ENCODE measurements around the gene GALR1. TPM values are rescaled to one million over a fixed set of nuclear protein-coding genes. Genes with fewer than 3 reads are reported as not detected.
"Not testable (repeated sequence)": the region's sequence is repeated elsewhere in the genome, so short reads cannot be mapped to it uniquely, and the experiment has no call there.

The GALR1 gene
- total and polyA plus RNA-seq, 5 experiments from 2014 or later, result not detected

DNA sequence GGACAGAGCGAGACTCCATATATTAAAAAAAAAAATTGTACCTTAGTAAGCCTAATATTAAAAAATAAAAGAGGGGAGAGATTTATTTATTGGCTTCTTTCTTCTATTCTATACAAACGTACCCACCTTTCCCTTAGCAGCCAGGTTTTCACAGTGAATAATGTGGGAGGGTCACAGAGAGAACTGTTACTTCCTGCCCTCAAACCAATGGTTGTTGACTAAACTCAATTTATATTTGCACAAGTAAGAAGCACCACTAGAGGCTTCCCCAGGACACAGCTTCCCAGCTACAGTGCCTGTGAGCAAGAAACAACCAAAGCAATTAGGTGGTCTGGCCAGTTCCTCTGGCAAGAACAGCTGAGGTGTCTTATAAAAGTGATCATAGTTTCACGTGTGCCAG is 28.9 kb upstream of the GALR1 start:
- ATAC-seq, result no peak
- DNase-seq, result no peak
- Mint-ChIP-seq H3K4me1 (peaks cover 0 to 16% (median 4%) of the 10 kb centered on the region in 4 donors), H3K27me3 (peaks cover 0 to 8% (median 0%) of the 10 kb centered on the region in 5 donors), H3K27ac (peak overlapping the region in 1 of 10 donors; percentile 52), H3K36me3 (no peaks in the 10 kb centered on the region), H3K4me3 (peak overlapping the region in 1 of 10 donors; percentile 22), H3K9me3 (no peaks in the 10 kb centered on the region)
- POLR2A ChIA-PET, result no interaction called here

DNA sequence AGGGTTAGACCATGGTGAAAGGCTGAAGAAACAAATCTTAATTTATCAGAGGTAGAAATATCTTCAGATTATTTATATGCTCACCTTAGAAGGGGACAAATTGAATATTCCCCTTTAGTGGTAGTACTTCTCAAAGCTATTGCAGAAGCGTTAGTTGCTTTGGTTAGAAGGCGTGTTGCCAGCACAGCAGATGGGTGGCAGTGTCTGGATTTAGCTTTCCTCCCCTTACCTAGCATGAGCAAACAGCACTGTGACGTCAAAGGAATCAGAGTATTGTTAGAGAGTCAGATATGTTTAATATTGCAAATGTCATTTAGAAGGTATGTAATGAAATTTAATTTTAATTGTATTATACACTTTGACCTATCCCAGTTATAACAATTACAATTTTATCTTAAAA is 27.2 kb upstream of the GALR1 start:
- no peak for ATAC-seq
- Mint-ChIP-seq H3K27me3 (peaks cover 0 to 2% (median 0%) of the 10 kb centered on the region in 5 donors), H3K4me3 (no peak overlapping the region), H3K9me3 (peaks cover 0 to 1% (median 0%) of the 10 kb centered on the region in 9 donors), H3K27ac (no peak overlapping the region), H3K4me1 (peaks cover 0 to 16% (median 3%) of the 10 kb centered on the region in 4 donors), H3K36me3 (no peaks in the 10 kb centered on the region)
- DNase-seq, result no peak
- POLR2A ChIA-PET, result no interaction called here

DNA sequence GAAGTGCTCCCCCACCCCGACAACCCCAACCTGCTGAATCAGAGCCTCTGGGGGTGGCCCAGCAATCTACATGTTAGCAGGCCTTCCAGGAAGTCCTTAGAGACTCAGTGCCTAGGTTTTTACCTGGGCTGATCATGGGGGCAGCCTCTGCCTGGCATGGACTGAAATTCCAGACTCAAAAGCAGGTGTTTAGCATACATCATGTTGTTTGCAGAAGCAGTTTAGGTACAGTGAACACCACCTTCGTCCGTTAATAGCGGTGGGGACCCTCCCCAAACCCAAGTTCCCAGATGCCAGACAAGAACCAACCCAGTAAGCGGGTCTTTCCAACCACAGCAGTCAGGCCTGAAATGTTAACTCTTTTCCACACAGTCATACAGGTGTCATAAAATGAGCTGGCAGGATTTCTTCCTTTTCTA is 26.4 kb upstream of the GALR1 start:
- Mint-ChIP-seq H3K9me3 (peaks cover 0 to 1% (median 0%) of the 10 kb centered on the region in 9 donors), H3K27me3 (peaks cover 0 to 7% (median 0%) of the 10 kb centered on the region in 5 donors), H3K27ac (no peak overlapping the region), H3K4me1 (peaks cover 0 to 16% (median 3%) of the 10 kb centered on the region in 4 donors), H3K4me3 (no peak overlapping the region), H3K36me3 (no peaks in the 10 kb centered on the region)
- DNase-seq (no peak), ATAC-seq (no peak)
- POLR2A ChIA-PET, result no interaction called here

DNA sequence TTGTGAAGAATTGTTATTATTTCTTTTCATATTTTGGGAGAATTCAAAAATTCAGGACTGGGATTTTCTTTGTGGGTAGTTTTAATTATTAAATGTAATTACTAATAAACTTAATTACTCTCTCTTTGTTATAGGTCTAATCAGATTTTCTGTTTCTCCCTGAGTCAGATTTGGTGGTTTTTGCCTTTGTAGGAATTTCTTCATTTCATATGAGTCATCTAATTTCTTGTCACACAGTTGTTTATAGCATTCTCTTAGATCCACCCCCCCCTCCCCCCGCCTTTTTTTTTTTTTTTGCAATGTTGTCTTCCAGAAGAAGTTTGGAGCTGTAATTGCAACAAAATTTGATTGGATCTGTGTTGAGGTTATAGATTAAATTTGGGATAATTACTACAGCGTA is 26.0 kb upstream of the GALR1 start:
- H3K36me3 Mint-ChIP-seq, result no peaks in the 10 kb centered on the region

DNA sequence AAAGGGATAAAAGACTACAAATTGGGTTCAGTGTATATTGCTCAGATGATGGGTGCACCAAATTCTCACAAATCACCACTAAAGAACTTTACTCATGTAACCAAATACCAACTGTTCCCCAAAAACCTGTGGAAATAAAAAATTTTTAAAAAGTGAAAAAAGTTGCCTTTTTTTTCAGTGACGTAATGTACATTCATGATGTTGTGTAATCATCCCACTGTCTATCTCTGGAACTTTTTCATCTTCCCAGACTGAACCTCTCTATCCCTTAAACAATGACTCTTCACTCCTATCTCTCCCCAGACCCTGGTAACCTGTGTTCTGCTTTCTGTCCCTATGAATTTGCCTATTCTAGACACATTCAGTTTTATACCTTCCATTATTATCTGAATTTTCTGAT is 19.0 kb upstream of the GALR1 start:
- Mint-ChIP-seq H3K27ac (no peak overlapping the region), H3K36me3 (peaks cover 0 to 8% (median 6%) of the 10 kb centered on the region in 3 donors), H3K4me3 (no peak overlapping the region), H3K4me1 (no peaks in the 10 kb centered on the region), H3K27me3 (peaks cover 5 to 15% (median 10%) of the 10 kb centered on the region in 5 donors), H3K9me3 (peaks cover 0 to 1% (median 0%) of the 10 kb centered on the region in 9 donors)
- POLR2A ChIA-PET, result no interaction called here
- DNase-seq (no peak), ATAC-seq (no peak)

More for the DNA sequence above, 26.0 kb upstream of the GALR1 start:
- Mint-ChIP-seq H3K27me3 (peaks cover 0 to 8% (median 0%) of the 10 kb centered on the region in 5 donors), H3K4me3 (no peak overlapping the region), H3K9me3 (peaks cover 0 to 1% (median 0%) of the 10 kb centered on the region in 9 donors), H3K4me1 (peaks cover 0 to 14% (median 3%) of the 10 kb centered on the region in 4 donors), H3K27ac (no peak overlapping the region)
- no peak for ATAC-seq
- POLR2A ChIA-PET, result no interaction called here
- DNase-seq, result no peak

DNA sequence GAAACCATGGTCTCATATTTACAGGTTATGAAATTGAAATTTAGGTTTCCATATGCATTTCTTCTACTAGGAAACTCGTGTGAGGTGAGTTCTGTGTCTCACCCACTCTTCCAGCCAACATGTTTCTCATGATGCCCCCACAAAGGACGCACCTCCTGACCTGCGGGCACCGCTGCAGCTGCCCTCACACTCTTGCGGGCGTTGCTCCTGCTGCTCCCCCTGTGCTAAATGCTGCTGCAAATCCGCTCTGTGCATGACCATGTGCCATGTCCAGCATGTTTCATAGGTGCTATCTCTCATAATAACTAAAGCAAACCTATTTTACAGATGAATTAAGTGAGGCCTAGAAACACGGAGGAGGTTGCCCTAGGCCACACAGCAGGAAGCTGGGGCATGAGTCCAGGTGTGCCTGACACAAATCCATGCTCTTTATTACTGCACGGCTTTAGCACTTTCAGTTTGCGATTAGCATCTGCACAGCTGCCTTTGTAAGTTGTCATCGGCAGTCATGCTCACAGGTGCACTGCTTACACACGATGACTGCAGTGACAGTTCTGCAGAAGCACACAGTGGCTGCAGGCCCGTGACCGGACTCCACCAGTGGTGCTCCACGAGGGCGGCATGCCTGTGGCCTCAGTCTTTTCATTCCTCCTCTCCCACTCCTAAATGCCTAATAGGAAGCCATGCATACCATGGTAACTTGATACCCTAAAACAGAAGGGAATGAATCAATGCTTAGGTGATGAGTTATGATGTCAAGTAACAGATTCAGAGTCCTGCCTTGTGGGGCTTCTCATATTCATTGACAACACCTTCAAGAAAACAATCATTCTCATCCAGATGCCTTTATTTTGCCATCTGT is 14.9 kb upstream of the GALR1 start:
- ATAC-seq (no peak), DNase-seq (no peak)
- H3K36me3 Mint-ChIP-seq, result peaks cover 0 to 27% (median 19%) of the 10 kb centered on the region in 3 donors
- peaks cover 9 to 23% (median 18%) of the 10 kb centered on the region in 9 donors for H3K9me3 Mint-ChIP-seq
- no peak overlapping the region for H3K27ac Mint-ChIP-seq
- H3K27me3 Mint-ChIP-seq, result peaks cover 5 to 12% (median 9%) of the 10 kb centered on the region in 5 donors
- no peaks in the 10 kb centered on the region for H3K4me1 Mint-ChIP-seq
- POLR2A ChIA-PET, result no interaction called here
- H3K4me3 Mint-ChIP-seq, result no peak overlapping the region

DNA sequence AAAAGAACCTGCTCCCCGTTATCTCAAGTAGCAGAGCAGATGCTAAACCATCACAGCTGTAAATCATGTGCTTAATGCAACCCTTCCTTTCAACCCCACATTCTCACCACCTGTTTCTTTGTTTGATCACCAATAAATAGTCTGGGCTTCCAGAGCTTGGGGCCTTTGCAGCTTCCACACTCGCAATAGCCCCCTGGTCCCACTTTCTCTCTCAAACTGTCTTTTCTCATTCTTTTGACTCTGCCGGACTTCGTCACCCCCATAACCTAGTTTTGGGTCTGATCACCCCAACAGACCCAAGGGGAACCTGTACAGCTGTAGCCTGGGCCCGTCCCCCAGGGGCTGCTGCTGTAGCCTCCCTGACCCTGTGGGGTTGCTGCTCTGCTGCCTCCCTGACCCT is 10.4 kb upstream of the GALR1 start:
- Mint-ChIP-seq H3K9me3 (peaks cover 12 to 41% (median 20%) of the 10 kb centered on the region in 9 donors), H3K36me3 (peaks cover 0 to 37% (median 19%) of the 10 kb centered on the region in 3 donors), H3K27me3 (peaks cover 5 to 16% (median 11%) of the 10 kb centered on the region in 5 donors)
- DNase-seq, POLR2A ChIA-PET, H3K27ac Mint-ChIP-seq, H3K4me3 Mint-ChIP-seq, ATAC-seq, H3K4me1 Mint-ChIP-seq: not testable (repeated sequence)

DNA sequence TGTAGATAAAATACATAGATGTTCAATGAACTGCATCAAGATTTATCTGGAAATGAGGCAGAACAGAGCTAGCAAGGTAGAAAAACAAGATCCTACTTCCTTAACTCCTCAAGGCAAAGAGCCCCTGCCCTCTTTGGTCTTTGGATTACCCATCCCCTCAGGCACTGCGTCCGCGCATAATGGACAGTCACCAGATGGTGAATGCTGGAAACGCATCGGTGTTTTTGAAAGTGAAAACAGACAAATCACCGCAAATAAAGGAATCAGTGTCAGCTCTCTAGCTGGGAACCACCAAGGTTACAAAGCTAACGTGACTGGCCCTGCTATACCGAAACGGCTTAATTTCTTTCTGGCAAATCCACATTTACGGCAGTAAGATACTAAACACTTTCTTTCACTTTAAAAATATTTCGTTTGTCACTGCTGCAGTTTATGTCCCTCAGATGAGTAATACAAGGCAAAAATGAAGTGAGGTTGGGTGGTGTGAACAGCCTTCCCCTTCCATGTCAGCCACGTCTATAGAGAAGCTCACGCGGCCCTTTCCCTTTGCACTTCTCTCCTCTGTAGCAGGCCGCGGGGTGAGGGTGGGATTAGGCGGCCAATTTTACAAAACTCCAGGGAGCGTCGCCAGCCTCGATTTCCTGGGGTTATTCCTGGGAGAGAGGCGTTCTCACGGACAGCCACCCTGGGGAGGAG is 627 bp upstream of the GALR1 start:
- Mint-ChIP-seq H3K36me3 (peaks cover 3 to 22% (median 7%) of the 10 kb centered on the region in 3 donors), H3K27ac (no peak overlapping the region), H3K27me3 (peaks cover 42 to 73% (median 53%) of the 10 kb centered on the region in 5 donors), H3K4me1 (peaks cover 3 to 18% (median 11%) of the 10 kb centered on the region in 4 donors), H3K4me3 (peak overlapping the region; percentile 40 to 86 (median 62)), H3K9me3 (peaks cover 0 to 32% (median 15%) of the 10 kb centered on the region in 9 donors)
- ATAC-seq (no peak), DNase-seq (no peak)
- POLR2A ChIA-PET, result no interaction called here

DNA sequence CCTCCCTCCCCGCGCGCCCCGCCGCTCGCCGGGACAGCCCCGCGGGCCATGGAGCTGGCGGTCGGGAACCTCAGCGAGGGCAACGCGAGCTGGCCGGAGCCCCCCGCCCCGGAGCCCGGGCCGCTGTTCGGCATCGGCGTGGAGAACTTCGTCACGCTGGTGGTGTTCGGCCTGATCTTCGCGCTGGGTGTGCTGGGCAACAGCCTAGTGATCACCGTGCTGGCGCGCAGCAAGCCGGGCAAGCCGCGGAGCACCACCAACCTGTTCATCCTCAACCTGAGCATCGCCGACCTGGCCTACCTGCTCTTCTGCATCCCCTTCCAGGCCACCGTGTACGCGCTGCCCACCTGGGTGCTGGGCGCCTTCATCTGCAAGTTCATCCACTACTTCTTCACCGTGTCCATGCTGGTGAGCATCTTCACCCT is 865 bp downstream of the GALR1 start:
- DNase-seq (no peak), ATAC-seq (no peak)
- POLR2A ChIA-PET, result no interaction called here
- peaks cover 3 to 18% (median 11%) of the 10 kb centered on the region in 4 donors for H3K4me1 Mint-ChIP-seq
- peak overlapping the region in 1 of 10 donors; percentile 85 for H3K27ac Mint-ChIP-seq
- peaks cover 3 to 26% (median 7%) of the 10 kb centered on the region in 3 donors for H3K36me3 Mint-ChIP-seq
- H3K9me3 Mint-ChIP-seq, result peaks cover 0 to 30% (median 15%) of the 10 kb centered on the region in 9 donors
- H3K27me3 Mint-ChIP-seq, result peaks cover 49 to 73% (median 53%) of the 10 kb centered on the region in 5 donors
- H3K4me3 Mint-ChIP-seq, result peak overlapping the region in 8 of 10 donors; percentile 42 to 79 (median 66)

DNA sequence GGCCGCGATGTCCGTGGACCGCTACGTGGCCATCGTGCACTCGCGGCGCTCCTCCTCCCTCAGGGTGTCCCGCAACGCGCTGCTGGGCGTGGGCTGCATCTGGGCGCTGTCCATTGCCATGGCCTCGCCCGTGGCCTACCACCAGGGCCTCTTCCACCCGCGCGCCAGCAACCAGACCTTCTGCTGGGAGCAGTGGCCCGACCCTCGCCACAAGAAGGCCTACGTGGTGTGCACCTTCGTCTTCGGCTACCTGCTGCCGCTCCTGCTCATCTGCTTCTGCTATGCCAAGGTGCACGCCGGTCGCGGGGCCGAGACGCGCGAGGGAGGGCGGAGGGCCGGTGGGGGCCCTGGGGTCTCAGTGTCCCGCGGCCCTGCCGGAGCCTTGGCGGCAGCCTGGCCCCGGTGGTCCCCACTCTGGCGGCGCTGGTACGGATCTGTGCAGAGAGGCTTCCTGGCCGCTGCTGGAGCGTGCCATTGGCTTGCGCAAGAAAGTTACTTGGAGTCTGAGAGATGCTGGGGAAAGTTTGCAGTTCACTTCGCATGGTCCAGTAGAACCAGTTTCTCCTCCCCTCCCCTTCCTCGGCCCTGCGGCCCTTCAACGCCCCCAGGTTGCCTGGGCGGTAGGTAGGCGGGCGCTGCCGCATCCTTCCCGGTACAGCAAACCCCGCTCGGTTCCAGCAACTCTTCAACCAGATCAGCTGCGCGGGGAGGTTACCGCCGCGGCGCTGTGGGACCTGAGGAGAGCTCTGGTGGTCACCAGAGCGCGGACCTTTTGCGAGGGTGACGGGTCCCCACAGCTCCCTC is 1.5 kb downstream of the GALR1 start:
- peaks cover 0 to 24% (median 15%) of the 10 kb centered on the region in 9 donors for H3K9me3 Mint-ChIP-seq
- peak overlapping the region in 1 of 10 donors; percentile 85 for H3K27ac Mint-ChIP-seq
- H3K4me3 Mint-ChIP-seq, result peak overlapping the region in 9 of 10 donors; percentile 29 to 79 (median 64)
- peaks cover 3 to 18% (median 11%) of the 10 kb centered on the region in 4 donors for H3K4me1 Mint-ChIP-seq
- ATAC-seq, result no peak
- POLR2A ChIA-PET, result no interaction called here
- no peak for DNase-seq
- peaks cover 3 to 26% (median 7%) of the 10 kb centered on the region in 3 donors for H3K36me3 Mint-ChIP-seq
- peaks cover 51 to 73% (median 55%) of the 10 kb centered on the region in 5 donors for H3K27me3 Mint-ChIP-seq

DNA sequence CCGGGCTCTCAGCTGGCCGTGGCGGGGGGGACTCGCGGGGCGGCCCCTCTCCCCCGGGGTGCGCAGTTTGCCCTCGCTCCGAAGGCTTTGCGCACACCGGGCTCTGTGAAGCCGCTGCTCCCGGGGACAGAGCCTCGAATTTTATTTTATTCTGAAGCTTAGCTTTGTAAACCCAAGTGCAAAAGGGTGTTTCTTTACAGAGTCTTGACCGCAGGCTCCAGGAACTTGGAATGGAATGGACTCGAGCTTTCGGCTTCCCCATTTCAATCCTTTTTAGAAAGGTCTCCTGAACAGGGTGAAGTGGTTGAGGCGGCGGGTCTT is 2.0 kb downstream of the GALR1 start:
- Mint-ChIP-seq H3K4me1 (peaks cover 3 to 18% (median 11%) of the 10 kb centered on the region in 4 donors), H3K27ac (no peak overlapping the region), H3K9me3 (peaks cover 0 to 20% (median 15%) of the 10 kb centered on the region in 9 donors), H3K36me3 (peaks cover 3 to 24% (median 7%) of the 10 kb centered on the region in 3 donors), H3K27me3 (peaks cover 49 to 73% (median 57%) of the 10 kb centered on the region in 5 donors), H3K4me3 (peak overlapping the region in 1 of 10 donors; percentile 16)
- DNase-seq, result no peak
- POLR2A ChIA-PET, result no interaction called here
- ATAC-seq, result no peak
